ENCODE data around the gene POLR3B.

POLR3B gene

GRCh38 chr12:106331599-106331998, 25.9 kb upstream of the POLR3B start:
- H3K27ac ChIP-seq = no peak overlapping the region
- no peak for TF ChIP-seq CTCF (conservative IDR thresholded peaks at IDR 0.05)

GRCh38 chr12:106332536-106332935, 25.0 kb upstream of the POLR3B start:
- TF ChIP-seq CTCF (conservative IDR thresholded peaks at IDR 0.05) = no peak
- H3K27ac ChIP-seq = no peak overlapping the region

- H3K27ac ChIP-seq = no peak overlapping the region
These were observed 24.5 kb upstream of the POLR3B start for GRCh38 chr12:106333010-106333409.

GRCh38 chr12:106333756-106334155, 23.8 kb upstream of the POLR3B start:
- TF ChIP-seq CTCF (conservative IDR thresholded peaks at IDR 0.05) = no peak
- no peak overlapping the region for H3K27ac ChIP-seq

More at GRCh38 chr12:106333010-106333409, 24.5 kb upstream of the POLR3B start:
- TF ChIP-seq CTCF (conservative IDR thresholded peaks at IDR 0.05) = no peak

- H3K27ac ChIP-seq = no peak overlapping the region
- TF ChIP-seq CTCF (conservative IDR thresholded peaks at IDR 0.05) = no peak
These were observed 16.3 kb upstream of the POLR3B start for GRCh38 chr12:106341086-106341877.

- TF ChIP-seq CTCF (conservative IDR thresholded peaks at IDR 0.05) = no peak
- peak overlapping the region; percentile 15 for H3K27ac ChIP-seq
These were observed 14.9 kb upstream of the POLR3B start for GRCh38 chr12:106342397-106343213.

GRCh38 chr12:106343214-106343528, 14.4 kb upstream of the POLR3B start:
- H3K27ac ChIP-seq = peak overlapping the region; percentile 15; the same call in 1 of the 2 replicates
- no peak for TF ChIP-seq CTCF (conservative IDR thresholded peaks at IDR 0.05)
